ENCODE measurements around the gene MRPL17.
"Not testable (repeated sequence)": the region's sequence is repeated elsewhere in the genome, so short reads cannot be mapped to it uniquely, and the experiment has no call there.

DNA sequence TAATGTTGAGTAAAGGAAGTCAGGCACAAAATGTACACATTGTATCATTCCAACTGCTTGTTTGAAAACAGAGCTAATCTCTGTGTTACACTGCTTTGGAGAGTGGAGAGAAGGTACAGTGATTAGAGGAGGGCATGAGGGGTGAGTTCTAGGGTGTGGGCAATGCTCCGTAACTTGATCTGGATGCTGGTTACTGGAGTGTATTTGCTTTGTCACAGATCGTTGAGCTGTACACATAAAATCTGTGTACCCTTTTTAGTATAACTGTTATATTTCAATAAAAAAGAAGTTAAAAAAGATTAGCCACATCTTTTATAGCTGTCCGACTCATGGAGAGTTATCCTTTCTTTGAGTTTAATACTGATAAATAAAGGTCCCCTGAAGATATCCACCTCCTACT, 18.8 kb upstream of the MRPL17 start:
- TF ChIP-seq, protein P1, sequence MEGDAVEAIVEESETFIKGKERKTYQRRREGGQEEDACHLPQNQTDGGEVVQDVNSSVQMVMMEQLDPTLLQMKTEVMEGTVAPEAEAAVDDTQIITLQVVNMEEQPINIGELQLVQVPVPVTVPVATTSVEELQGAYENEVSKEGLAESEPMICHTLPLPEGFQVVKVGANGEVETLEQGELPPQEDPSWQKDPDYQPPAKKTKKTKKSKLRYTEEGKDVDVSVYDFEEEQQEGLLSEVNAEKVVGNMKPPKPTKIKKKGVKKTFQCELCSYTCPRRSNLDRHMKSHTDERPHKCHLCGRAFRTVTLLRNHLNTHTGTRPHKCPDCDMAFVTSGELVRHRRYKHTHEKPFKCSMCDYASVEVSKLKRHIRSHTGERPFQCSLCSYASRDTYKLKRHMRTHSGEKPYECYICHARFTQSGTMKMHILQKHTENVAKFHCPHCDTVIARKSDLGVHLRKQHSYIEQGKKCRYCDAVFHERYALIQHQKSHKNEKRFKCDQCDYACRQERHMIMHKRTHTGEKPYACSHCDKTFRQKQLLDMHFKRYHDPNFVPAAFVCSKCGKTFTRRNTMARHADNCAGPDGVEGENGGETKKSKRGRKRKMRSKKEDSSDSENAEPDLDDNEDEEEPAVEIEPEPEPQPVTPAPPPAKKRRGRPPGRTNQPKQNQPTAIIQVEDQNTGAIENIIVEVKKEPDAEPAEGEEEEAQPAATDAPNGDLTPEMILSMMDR (IDR thresholded peaks at IDR 0.05; ENCODE audit: poor library complexity), result not testable (repeated sequence)
- not testable (repeated sequence) for TF ChIP-seq EZH2 (IDR thresholded peaks at IDR 0.05; ENCODE audit: borderline replicate concordance); EZH2phosphoT487 (IDR thresholded peaks at IDR 0.05; ENCODE audit: low read depth, severe bottlenecking, unreplicated experiment)

Measured in hepatocyte (in vitro differentiated cells).